ENCODE results near the gene ONECUT3. TPM values are rescaled to one million over a fixed set of nuclear protein-coding genes. Genes with fewer than 3 reads are reported as not detected.
"Not testable (repeated sequence)": the region's sequence is repeated elsewhere in the genome, so short reads cannot be mapped to it uniquely, and the experiment has no call there.

Gene ONECUT3
- not detected for total RNA-seq

DNA sequence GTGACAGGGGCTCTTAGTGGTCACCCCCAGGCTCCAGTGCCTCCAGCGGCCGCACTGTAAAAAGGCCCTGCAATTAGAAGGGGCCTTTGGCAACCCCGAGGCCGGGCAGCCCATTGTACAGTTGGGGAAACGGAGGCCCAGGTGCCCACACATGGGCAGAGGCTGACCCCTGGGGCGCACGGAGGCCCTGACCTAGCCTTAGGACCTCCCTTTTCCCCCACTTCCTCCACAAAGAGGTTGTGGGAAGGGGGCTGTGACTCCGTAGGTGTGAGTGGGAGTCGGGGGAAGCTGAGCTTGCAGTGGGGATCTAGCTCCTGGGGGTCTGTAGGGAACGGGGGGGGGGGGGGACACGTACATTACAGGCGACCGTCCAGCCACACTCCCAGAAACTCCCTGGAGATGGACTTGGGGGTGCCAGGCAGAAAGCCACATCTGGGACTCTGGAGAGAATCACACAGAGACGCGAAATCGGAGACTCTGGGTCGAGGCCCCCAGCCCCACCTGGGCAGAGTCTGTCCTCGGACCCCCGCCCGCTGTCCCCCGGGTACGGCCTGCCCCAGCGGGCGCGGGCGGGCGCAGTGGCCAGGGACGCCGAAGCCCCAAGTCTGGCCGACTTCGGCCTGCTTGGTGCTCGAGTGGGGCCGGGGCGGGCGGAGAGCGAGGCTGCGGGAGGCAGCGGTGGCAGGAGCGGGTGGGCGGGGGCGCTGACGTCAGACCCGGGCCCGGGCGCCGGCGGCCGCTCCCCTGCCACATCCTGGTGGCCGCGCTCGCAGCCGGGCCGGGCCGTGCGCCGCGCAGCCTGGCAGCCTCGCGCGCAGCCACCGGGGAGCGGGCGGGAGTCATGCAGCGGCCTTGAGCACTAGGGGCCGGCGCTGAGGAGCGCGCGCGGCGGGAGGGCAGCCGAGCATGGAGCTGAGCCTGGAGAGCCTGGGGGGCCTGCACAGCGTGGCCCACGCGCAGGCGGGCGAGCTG is at the start of gene ONECUT3:
TSS of gene ONECUT3 (plus strand) at position 750 of the 972 bp plus-strand sequence. CDS start at position 907, 157 bp downstream.
- no peak for DNase-seq (ENCODE audit: low spot score in 2 of 2)
- 2 to 4% methylated on average over 20 to 49 of the region's 77 CpGs for WGBS, 2 donors
- no peak for TF ChIP-seq CTCF (IDR thresholded peaks at IDR 0.05)
- no peak for TF ChIP-seq POLR2A (IDR thresholded peaks at IDR 0.05)
- no peak within 1 kb of the TSS for H3K4me3 ChIP-seq (ENCODE audit: low read depth, poor library complexity, severe bottlenecking)
- intact Hi-C loops (cut with DNase I; ENCODE audit: low total_unique reads) = no loop called here

DNA sequence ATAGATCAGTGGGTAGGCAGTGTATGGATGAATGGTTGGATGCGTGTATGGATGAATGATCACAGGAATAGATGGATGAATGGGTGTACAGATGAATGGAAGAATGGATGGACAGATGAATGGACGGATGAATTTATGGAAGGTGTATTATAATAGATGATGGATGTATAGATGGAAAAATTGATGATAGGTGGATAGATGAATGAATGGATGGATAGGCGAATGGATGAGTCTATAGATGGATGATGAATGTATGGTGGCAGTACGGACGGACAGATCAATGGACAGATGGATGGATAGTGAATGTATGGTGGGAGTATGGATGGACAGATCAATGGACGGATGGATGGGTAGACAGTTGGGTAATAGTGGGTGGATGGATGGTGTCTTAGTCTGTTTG is 49.0 kb upstream of the ONECUT3 start:
- intact Hi-C loops (cut with DNase I; ENCODE audit: low total_unique reads) = no loop called here
- 89 to 93% methylated on average over 6 of the region's 6 CpGs for WGBS, 2 donors
- H3K4me3 ChIP-seq (ENCODE audit: low read depth, poor library complexity, severe bottlenecking) = no peak overlapping the region
- DNase-seq (ENCODE audit: low spot score in 2 of 2) = no peak
- TF ChIP-seq CTCF (IDR thresholded peaks at IDR 0.05) = no peak

- no peak for TF ChIP-seq CTCF (IDR thresholded peaks at IDR 0.05)
- no peak for TF ChIP-seq POLR2A (IDR thresholded peaks at IDR 0.05)
- no peak for DNase-seq (ENCODE audit: low spot score in 2 of 2)
- WGBS, 2 donors = 77 to 79% methylated on average over 2 of the region's 2 CpGs
- no peak overlapping the region for H3K4me3 ChIP-seq (ENCODE audit: low read depth, poor library complexity, severe bottlenecking)
- intact Hi-C loops (cut with DNase I; ENCODE audit: low total_unique reads) = no loop called here
Measured at GRCh38 chr19:1705367-1705766, 47.9 kb upstream of the ONECUT3 start.

GRCh38 chr19:1706646-1707045 is 46.7 kb upstream of the ONECUT3 start:
- DNase-seq (ENCODE audit: low spot score in 2 of 2); intact Hi-C loops (cut with DNase I; ENCODE audit: low total_unique reads); H3K4me3 ChIP-seq (ENCODE audit: low read depth, poor library complexity, severe bottlenecking): not testable (repeated sequence)
- 88 to 92% methylated on average over 6 to 14 of the region's 14 CpGs for WGBS, 2 donors

GRCh38 chr19:1707240-1707639 is 46.1 kb upstream of the ONECUT3 start:
- TF ChIP-seq POLR2A (IDR thresholded peaks at IDR 0.05) = no peak
- no peak for TF ChIP-seq CTCF (IDR thresholded peaks at IDR 0.05)
- DNase-seq (ENCODE audit: low spot score in 2 of 2) = no peak
- H3K4me3 ChIP-seq (ENCODE audit: low read depth, poor library complexity, severe bottlenecking) = no peak overlapping the region
- 86 to 88% methylated on average over 6 of the region's 6 CpGs for WGBS, 2 donors
- intact Hi-C loops (cut with DNase I; ENCODE audit: low total_unique reads) = no loop called here

DNA sequence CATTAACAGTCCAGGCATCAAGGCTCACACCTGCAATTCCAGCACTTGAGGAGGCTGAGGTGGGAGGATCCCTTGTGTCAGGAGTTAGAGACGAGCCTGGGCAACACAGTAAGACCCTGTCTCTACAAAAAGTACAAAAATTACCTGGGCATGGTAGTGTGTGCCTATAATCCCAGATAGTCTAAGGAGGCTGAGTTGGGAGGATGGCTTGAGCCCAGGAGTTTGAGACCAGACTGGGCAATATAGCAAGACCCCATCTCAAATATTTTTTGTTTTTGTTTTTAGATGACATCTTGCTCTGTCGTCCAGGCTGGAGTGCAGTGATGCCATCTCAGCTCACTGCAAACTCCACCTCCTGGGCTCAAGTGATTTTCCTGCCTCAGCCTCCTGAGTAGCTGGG is 40.1 kb upstream of the ONECUT3 start:
- no peak overlapping the region for H3K4me3 ChIP-seq (ENCODE audit: low read depth, poor library complexity, severe bottlenecking)
- no peak for DNase-seq (ENCODE audit: low spot score in 2 of 2)
- TF ChIP-seq POLR2A (IDR thresholded peaks at IDR 0.05) (no peak), CTCF (IDR thresholded peaks at IDR 0.05) (no peak)
- 76 to 88% methylated on average over 2 of the region's 2 CpGs for WGBS, 2 donors
- intact Hi-C loops (cut with DNase I; ENCODE audit: low total_unique reads) = no loop called here

Data from lower leg skin (tissue), 4 donors.